Fibroblast of mammary gland (primary cell): Measurements from ENCODE around the gene ARSI.

Experiments
- DNase-seq: peaks from one replicate; pipeline ENCODE4 v3.0.0-alpha.2; 2010; ENCODE audit warnings: low read depth
- H3K4me3 ChIP-seq: 2 replicates; pipeline ENCODE4 v1.5.1; 2011; ENCODE audit warnings: low read depth, mild to moderate bottlenecking, low read length, moderate library complexity; ENCODE audit not compliant: control insufficient read depth
- CTCF ChIP-seq: conservative IDR thresholded peaks from 2 replicates; pipeline ENCODE4 v1.5.1; 2011; ENCODE audit warnings: low read depth, low read length, inconsistent platforms; ENCODE audit not compliant: control insufficient read depth, insufficient read depth

ARSI gene

GRCh38 chr5:150305557-150305956, 2.9 kb upstream of the ARSI start:
- no peak for TF ChIP-seq CTCF
- H3K4me3 ChIP-seq = no peak overlapping the region
- DNase-seq = no peak

GRCh38 chr5:150305095-150305494, 2.4 kb upstream of the ARSI start:
- no peak for DNase-seq
- no peak for TF ChIP-seq CTCF
- no peak overlapping the region for H3K4me3 ChIP-seq

GRCh38 chr5:150304481-150305081, 1.9 kb upstream of the ARSI start:
- TF ChIP-seq CTCF = no peak
- H3K4me3 ChIP-seq = no peak overlapping the region
- no peak for DNase-seq

GRCh38 chr5:150303660-150304386, 1.1 kb upstream of the ARSI start:
- TF ChIP-seq CTCF = no peak
- peak; percentile 42 for DNase-seq
- no peak overlapping the region for H3K4me3 ChIP-seq

- DNase-seq = no peak
- no peak overlapping the region for H3K4me3 ChIP-seq
- TF ChIP-seq CTCF = no peak
Observed at GRCh38 chr5:150303070-150303615, 438 bp upstream of the ARSI start.

GRCh38 chr5:150301901-150302300, 804 bp downstream of the ARSI start:
- H3K4me3 ChIP-seq = peak overlapping the region; percentile 3
- no peak for TF ChIP-seq CTCF
- DNase-seq = no peak
